Keratinocyte (primary cell): Measurements from ENCODE around the gene CPEB4. TPM values are rescaled to one million over a fixed set of nuclear protein-coding genes. Genes with fewer than 3 reads are reported as not detected.

Experiments used
- DNase-seq: peaks from one replicate; pipeline ENCODE4 v3.0.0-alpha.2; 2011; ENCODE audit warnings: low read depth, missing footprints, low spot score
- FAIRE-seq: peaks from 2 replicates; lab custom pipeline; 2011; peaks lifted over from hg19 to GRCh38; lab: Jason Lieb, UNC
- H2AFZ ChIP-seq: 2 replicates; pipeline ENCODE4 v1.6.0; 2012; ENCODE audit warnings: low read length, control low read depth, inconsistent platforms; ENCODE audit not compliant: control insufficient read depth
- H3K27ac ChIP-seq: 2 replicates; pipeline ENCODE4 v1.5.1; 2011; ENCODE audit warnings: low read length; ENCODE audit not compliant: control insufficient read depth, insufficient read depth
- H3K27me3 ChIP-seq: 3 replicates; pipeline ENCODE4 v1.6.0; 2011; ENCODE audit warnings: low read length; ENCODE audit not compliant: control insufficient read depth, insufficient read depth; ENCODE audit errors: extremely low read depth
- H3K36me3 ChIP-seq, 2 experiments: 2 replicates in 1 of 2; 3 replicates in 1 of 2; pipeline ENCODE4 v1.5.1; 2011; ENCODE audit warnings: low read length in 2 of 2, mild to moderate bottlenecking in 1 of 2; ENCODE audit not compliant: control insufficient read depth in 2 of 2, insufficient read depth in 2 of 2; ENCODE audit errors: extremely low read depth in 1 of 2
- H3K4me1 ChIP-seq: 3 replicates; pipeline ENCODE4 v1.5.1; 2011; ENCODE audit warnings: low read length; ENCODE audit not compliant: control insufficient read depth, insufficient read depth; ENCODE audit errors: extremely low read depth
- H3K4me2 ChIP-seq: 3 replicates; pipeline ENCODE4 v1.6.0; 2011; ENCODE audit warnings: low read depth, low read length; ENCODE audit not compliant: control insufficient read depth, insufficient read depth; ENCODE audit errors: extremely low read depth
- H3K4me3 ChIP-seq, 3 experiments: fragments of 200-600 bp in 1 of 3; sonication (generic) in 1 of 3; 2 replicates in 2 of 3; 3 replicates in 1 of 3; pipeline ENCODE4 v1.5.1; 2011 to 2016; ENCODE audit warnings: low read length in 3 of 3, mild to moderate bottlenecking in 3 of 3, control low read depth in 2 of 3, inconsistent platforms in 1 of 3, low read depth in 1 of 3, mixed read lengths in 1 of 3, mixed run types in 1 of 3, moderate library complexity in 1 of 3; ENCODE audit not compliant: control insufficient read depth in 2 of 3, insufficient read depth in 2 of 3; ENCODE audit errors: extremely low read depth in 1 of 3
- H3K79me2 ChIP-seq: 2 replicates; pipeline ENCODE4 v1.6.0; 2012; ENCODE audit warnings: low read length; ENCODE audit not compliant: control insufficient read depth, insufficient read depth
- H3K9ac ChIP-seq: 3 replicates; pipeline ENCODE4 v1.6.0; 2011; ENCODE audit warnings: low read length; ENCODE audit not compliant: control insufficient read depth, insufficient read depth; ENCODE audit errors: extremely low read depth
- H3K9me1 ChIP-seq: 3 replicates; pipeline ENCODE4 v1.6.0; 2011; ENCODE audit warnings: low read length; ENCODE audit not compliant: control insufficient read depth, insufficient read depth; ENCODE audit errors: extremely low read depth
- H3K9me3 ChIP-seq: 2 replicates; pipeline ENCODE4 v1.5.1; 2012; ENCODE audit warnings: low read depth, low read length; ENCODE audit not compliant: control insufficient read depth
- H4K20me1 ChIP-seq: 3 replicates; pipeline ENCODE4 v1.6.0; 2011; ENCODE audit warnings: low read length; ENCODE audit not compliant: control insufficient read depth, insufficient read depth; ENCODE audit errors: extremely low read depth
- CTCF ChIP-seq, 3 experiments: IDR thresholded peaks in 1 of 3; conservative IDR thresholded peaks in 1 of 3; optimal IDR thresholded peaks in 1 of 3; 2 replicates in 2 of 3; 3 replicates in 1 of 3; pipeline versions ENCODE3 to v1.5.1; 2011; ENCODE audit warnings: low read length in 3 of 3, mild to moderate bottlenecking in 3 of 3, moderate library complexity in 2 of 3, control low read depth in 1 of 3, inconsistent platforms in 1 of 3; ENCODE audit not compliant: insufficient read depth in 2 of 3; ENCODE audit errors: extremely low read depth in 1 of 3
- EZH2 ChIP-seq: IDR thresholded peaks from one replicate; pipeline ENCODE4 v1.6.1; 2012; ENCODE audit warnings: inconsistent platforms, mild to moderate bottlenecking, low read length, moderate library complexity
- dilution Hi-C: fragments of 300-500 bp; cut with MboI; formaldehyde crosslinking; loops from one replicate; pipeline ENCODE4 v1.7.0; 2020; ENCODE audit warnings: low sequenced_read_pairs; ENCODE audit not compliant: extremely low pct_ligation_motif_present
- polyA plus RNA-seq, 5 experiments: library from polyadenylated mRNA; depleted of rRNA in 3 of 5; stranded (reverse) in 3 of 5; stranded (forward) in 1 of 5; unstranded in 1 of 5; fragments of >200 nt; gene quantifications; 1 replicate in 1 of 5; 2 replicates in 3 of 5; 3 replicates in 1 of 5; pipeline versions ENCODE4 v1.2.1 to v1.2.3, GENCODE V29; 2011 to 2012; ENCODE audit warnings: missing spikeins in 2 of 5, low read depth in 1 of 5, low replicate concordance in 1 of 5

Gene CPEB4
- polyA plus RNA-seq, 1 donor (not counting 4 experiments of a cell fraction or from before 2014, with no cell fraction given): 13.8 TPM

- dilution Hi-C loops: no loop called here
- no peak for FAIRE-seq
These were observed 120.8 kb downstream of the CPEB4 start for GRCh38 chr5:174008922-174009321.

GRCh38 chr5:174010365-174010764, 122.2 kb downstream of the CPEB4 start:
- H3K9me3 ChIP-seq: no peaks in the 10 kb centered on the region
- DNase-seq (no peak), FAIRE-seq (no peak)
- no peak overlapping the region for H3K4me2 ChIP-seq
- no peaks in the 10 kb centered on the region for H3K36me3 ChIP-seq
- no peak overlapping the region for H2AFZ ChIP-seq
- TF ChIP-seq CTCF (optimal IDR thresholded peaks at IDR 0.05 in 1 of 3, IDR thresholded peaks at IDR 0.05 in 1 of 3, conservative IDR thresholded peaks at IDR 0.05 in 1 of 3; ENCODE audit: extremely low read depth in 1 of 3, insufficient read depth in 2 of 3, low read length in 3 of 3): no peak
- TF ChIP-seq EZH2: no peak
- no peaks in the 10 kb centered on the region for H3K79me2 ChIP-seq
- no peaks in the 10 kb centered on the region for H3K4me1 ChIP-seq
- no peak overlapping the region for H3K27ac ChIP-seq
- no peak overlapping the region for H3K4me3 ChIP-seq
- H4K20me1 ChIP-seq: no peaks in the 10 kb centered on the region
- no peaks in the 10 kb centered on the region for H3K9me1 ChIP-seq
- no peak overlapping the region for H3K9ac ChIP-seq
- dilution Hi-C loops: no loop called here
- H3K27me3 ChIP-seq: no peaks in the 10 kb centered on the region

More at GRCh38 chr5:174008922-174009321, 120.8 kb downstream of the CPEB4 start:
- Histone ChIP-seq H3K36me3 (no peaks in the 10 kb centered on the region), H3K9me3 (no peaks in the 10 kb centered on the region), H3K4me2 (no peak overlapping the region), H3K4me1 (no peaks in the 10 kb centered on the region), H3K9me1 (no peaks in the 10 kb centered on the region), H3K4me3 (no peak overlapping the region), H3K27me3 (no peaks in the 10 kb centered on the region), H3K79me2 (no peaks in the 10 kb centered on the region), H4K20me1 (no peaks in the 10 kb centered on the region), H2AFZ (no peak overlapping the region), H3K27ac (no peak overlapping the region), H3K9ac (no peak overlapping the region)
- DNase-seq: no peak
- TF ChIP-seq EZH2 (no peak), CTCF (optimal IDR thresholded peaks at IDR 0.05 in 1 of 3, IDR thresholded peaks at IDR 0.05 in 1 of 3, conservative IDR thresholded peaks at IDR 0.05 in 1 of 3; ENCODE audit: extremely low read depth in 1 of 3, insufficient read depth in 2 of 3, low read length in 3 of 3) (no peak)
